Neuron (in vitro differentiated cells): ENCODE data around the gene CYB5RL.
A peak's percentile ranks its signal among the peaks of the same experiment; 100 is the strongest.

Source experiments
- H2AFZ ChIP-seq: one replicate; pipeline ENCODE4 v1.6.1; 2013; ENCODE audit warnings: low read depth, mild to moderate bottlenecking, inconsistent platforms, low read length, moderate library complexity
- H3K27me3 ChIP-seq: one replicate; pipeline ENCODE4 v1.6.1; 2013; ENCODE audit warnings: low read length; ENCODE audit not compliant: insufficient read depth
- H3K36me3 ChIP-seq: one replicate; pipeline ENCODE4 v1.6.1; 2013; ENCODE audit warnings: low read length; ENCODE audit not compliant: insufficient read depth
- H3K4me1 ChIP-seq: one replicate; pipeline ENCODE4 v1.6.1; 2013; ENCODE audit warnings: low read length; ENCODE audit not compliant: insufficient read depth
- H3K4me3 ChIP-seq: 2 replicates; pipeline ENCODE4 v1.5.1; 2013; ENCODE audit warnings: mild to moderate bottlenecking, low read length, moderate library complexity
- H3K9me3 ChIP-seq: one replicate; pipeline ENCODE4 v1.6.1; 2013; ENCODE audit warnings: low read length

Gene CYB5RL

DNA sequence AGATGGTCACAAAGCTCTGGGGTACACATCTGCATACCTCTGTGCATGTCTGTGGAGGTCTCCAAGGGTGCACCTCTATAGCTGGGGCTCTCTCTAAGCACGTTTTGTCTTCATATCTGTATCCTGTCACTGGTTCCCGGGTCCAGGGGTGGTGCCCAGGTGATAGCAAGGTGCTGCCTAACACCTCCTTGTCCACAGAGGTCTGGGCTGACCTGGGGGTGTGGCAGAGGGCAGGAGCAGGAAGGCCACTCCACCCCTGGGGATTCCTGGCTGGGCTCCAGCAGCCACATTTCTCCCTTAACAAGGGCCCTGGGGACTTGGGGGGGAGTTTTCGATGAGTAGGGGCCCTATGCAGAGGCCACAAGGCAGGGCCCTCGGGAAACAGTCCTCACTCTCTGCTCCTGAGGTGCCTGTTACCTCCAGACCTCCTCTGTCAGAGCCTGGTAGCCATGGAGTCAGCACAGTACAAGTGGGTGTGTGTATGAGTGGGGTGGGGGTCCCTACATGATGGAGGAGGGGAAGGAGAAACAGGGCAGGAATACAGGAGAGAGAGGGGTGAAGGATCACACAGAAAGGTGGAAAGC is 40.0 kb downstream of the CYB5RL start:
- no peaks in the 10 kb centered on the region for H3K4me1 ChIP-seq
- no peak overlapping the region for H2AFZ ChIP-seq
- H3K4me3 ChIP-seq: no peak overlapping the region
- H3K27me3 ChIP-seq: no peaks in the 10 kb centered on the region
- no peaks in the 10 kb centered on the region for H3K36me3 ChIP-seq
- no peaks in the 10 kb centered on the region for H3K9me3 ChIP-seq

DNA sequence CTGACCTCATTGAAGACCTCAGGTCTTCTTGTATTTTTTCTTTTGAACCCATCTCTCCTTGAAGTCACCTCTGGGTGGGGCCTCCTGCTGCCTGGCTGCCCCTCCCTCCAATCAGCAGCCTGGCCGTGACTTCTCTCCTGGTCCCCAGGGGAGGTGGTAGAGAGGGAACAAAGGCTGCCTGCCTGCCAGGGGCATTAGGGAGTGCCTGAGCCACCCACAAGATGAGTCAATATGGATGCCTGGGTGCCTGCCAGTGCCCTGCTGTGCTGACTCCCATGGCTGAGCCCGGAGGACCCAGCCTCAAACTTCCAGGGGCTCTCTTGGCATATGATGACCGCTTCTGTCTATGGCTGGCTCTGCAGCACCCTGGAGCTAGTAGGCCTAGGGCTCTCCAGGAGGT is 41.8 kb downstream of the CYB5RL start:
- no peak overlapping the region for H3K4me3 ChIP-seq
- peaks cover 7% of the 10 kb centered on the region for H3K4me1 ChIP-seq
- H3K27me3 ChIP-seq: no peaks in the 10 kb centered on the region
- no peaks in the 10 kb centered on the region for H3K36me3 ChIP-seq
- H3K9me3 ChIP-seq: no peaks in the 10 kb centered on the region
- no peak overlapping the region for H2AFZ ChIP-seq

DNA sequence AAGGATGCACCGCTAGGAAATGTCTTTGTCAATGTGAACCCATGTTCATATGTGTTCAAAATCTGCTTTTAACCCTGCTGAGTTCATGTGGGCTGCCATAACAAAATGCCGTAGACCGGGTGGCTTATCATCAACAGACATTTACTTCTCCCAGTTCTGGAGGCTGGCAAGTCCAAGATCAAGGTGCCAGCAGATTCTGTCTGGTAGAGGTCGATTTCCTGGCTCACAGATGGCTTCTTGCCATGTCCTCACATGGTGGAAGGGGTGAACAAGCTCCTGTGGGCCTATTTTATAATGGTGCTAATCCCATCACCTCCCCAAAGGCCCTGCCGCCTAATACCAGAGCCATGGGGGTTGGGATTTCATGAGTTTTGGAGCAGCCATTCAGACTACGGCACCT is 42.4 kb downstream of the CYB5RL start:
- H3K4me3 ChIP-seq: no peak overlapping the region
- no peaks in the 10 kb centered on the region for H3K36me3 ChIP-seq
- H3K4me1 ChIP-seq: peaks cover 7% of the 10 kb centered on the region
- H3K27me3 ChIP-seq: no peaks in the 10 kb centered on the region
- H3K9me3 ChIP-seq: no peaks in the 10 kb centered on the region
- H2AFZ ChIP-seq: no peak overlapping the region

DNA sequence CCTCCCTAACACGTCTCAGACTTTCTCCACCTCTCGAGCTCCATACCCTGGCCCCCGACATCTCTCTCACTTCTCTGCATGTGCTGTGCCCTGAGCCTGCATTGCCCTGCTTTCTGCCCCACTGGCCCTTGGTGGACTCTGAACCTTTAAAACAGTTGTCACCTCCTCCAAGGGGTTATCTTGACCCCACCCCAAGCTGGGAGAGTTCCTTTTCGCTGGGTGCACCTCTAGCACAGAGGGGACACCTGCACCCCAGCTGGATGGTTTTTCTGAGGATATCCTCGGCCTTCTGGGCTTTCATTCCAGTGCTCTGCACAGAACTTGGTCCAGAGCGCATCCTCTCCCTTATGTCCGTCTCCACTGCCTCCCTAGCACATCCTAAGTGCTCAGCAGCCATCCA is 42.8 kb downstream of the CYB5RL start:
- H2AFZ ChIP-seq: no peak overlapping the region
- no peaks in the 10 kb centered on the region for H3K36me3 ChIP-seq

DNA sequence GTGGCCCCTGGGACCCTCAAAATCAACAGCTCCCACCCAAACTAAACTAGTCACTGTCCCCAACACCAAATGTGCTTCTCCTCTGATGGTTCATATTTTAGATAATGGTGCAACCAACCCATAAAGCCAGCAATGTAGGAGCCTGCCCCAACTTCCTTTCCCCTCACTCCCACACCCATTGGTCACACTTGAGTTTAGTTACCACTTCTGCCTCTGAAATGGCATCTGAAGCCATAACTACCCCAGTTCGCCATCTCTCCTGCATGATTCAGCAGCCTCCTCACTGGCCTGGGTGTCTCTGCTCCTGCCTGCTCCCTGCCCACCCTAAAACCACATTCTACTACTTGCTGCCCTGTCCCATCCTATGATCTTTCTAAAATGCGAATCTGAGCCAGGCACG is 43.6 kb downstream of the CYB5RL start:
- no peak overlapping the region for H3K4me3 ChIP-seq
- H3K36me3 ChIP-seq: no peaks in the 10 kb centered on the region
- peaks cover 8% of the 10 kb centered on the region for H3K4me1 ChIP-seq
- H3K27me3 ChIP-seq: no peaks in the 10 kb centered on the region
- H2AFZ ChIP-seq: no peak overlapping the region
- H3K9me3 ChIP-seq: no peaks in the 10 kb centered on the region

More for the DNA sequence above, 42.8 kb downstream of the CYB5RL start:
- Histone ChIP-seq H3K4me3 (no peak overlapping the region), H3K4me1 (peaks cover 7% of the 10 kb centered on the region), H3K27me3 (no peaks in the 10 kb centered on the region), H3K9me3 (no peaks in the 10 kb centered on the region)

DNA sequence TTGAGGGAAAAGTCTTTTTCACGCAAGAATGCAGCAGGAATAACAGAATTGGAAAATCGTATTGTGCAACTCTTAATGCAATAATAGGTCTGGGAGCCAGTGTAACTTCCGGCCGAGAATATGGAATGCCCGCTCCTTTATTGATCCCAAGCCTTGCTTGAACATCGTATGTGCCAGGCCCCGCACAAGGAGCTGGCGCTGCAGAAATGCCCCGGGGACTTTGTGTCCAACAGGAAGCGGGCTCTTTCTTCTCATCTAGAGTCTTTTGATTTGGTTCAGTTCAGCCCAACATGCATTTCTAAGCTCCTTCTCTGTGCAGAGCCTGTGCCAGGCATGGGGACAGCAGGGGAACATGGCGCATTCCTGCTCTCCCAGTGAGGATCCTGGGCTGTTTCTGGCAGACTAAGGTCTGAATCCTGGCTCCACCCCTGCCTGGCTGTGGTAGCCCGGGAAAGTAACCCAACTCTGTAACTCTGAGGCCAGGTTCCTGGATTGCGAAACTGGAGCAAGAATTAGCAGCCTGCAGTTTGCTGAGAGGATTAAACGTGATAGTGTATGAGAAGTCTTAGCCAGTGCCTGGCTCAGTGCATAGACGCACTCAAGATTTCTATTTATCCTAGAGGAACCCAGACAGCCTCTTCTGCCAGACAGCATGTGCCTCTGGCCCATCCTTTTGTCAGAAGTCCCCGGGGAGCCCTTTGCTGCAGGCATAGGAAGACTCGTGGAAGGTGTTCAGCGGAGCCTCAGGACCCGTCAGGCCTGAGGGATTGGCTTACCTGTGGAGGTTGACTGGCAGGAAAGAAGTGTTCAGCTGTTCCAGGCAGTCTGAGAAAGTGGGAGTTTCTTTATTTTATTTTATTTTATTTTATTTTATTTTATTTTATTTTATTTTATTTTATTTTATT is 46.0 kb downstream of the CYB5RL start:
- Histone ChIP-seq H3K9me3 (no peaks in the 10 kb centered on the region), H3K4me3 (no peak overlapping the region), H3K36me3 (no peaks in the 10 kb centered on the region), H2AFZ (no peak overlapping the region), H3K27me3 (no peaks in the 10 kb centered on the region), H3K4me1 (peaks cover 15% of the 10 kb centered on the region)

DNA sequence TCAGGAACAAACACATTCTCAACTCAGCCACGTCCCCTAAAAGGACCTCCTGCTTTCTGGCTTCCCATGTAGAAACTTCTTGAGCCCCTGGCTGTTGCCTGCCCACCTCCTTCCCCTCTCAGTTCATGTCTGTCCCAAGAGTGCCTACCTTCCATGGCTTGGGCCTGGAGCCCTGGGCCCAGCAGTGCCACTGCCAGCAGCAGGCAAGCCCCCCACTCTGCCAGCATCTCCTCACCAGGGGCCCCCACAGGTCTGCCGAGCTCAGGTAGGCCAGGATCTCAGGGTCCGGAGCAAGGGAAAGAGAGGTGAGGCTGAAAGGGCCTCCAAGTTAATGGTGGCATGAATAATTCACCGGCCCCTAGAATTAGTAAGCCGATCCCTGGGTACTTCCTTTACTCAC is 47.1 kb downstream of the CYB5RL start, which contains the start of gene CDCP2:
Gene CDCP2 (minus strand): TSS at position 305 of the 400 bp plus-strand sequence. CDS start 78 bp downstream, at position 227.
- Histone ChIP-seq H3K4me3 (no peak within 1 kb of the TSS), H2AFZ (no peak within 1 kb of the TSS), H3K27me3 (no peaks in the 10 kb centered on the region), H3K36me3 (no peaks in the 10 kb centered on the region), H3K9me3 (no peaks in the 10 kb centered on the region), H3K4me1 (peaks cover 15% of the 10 kb centered on the region)

DNA sequence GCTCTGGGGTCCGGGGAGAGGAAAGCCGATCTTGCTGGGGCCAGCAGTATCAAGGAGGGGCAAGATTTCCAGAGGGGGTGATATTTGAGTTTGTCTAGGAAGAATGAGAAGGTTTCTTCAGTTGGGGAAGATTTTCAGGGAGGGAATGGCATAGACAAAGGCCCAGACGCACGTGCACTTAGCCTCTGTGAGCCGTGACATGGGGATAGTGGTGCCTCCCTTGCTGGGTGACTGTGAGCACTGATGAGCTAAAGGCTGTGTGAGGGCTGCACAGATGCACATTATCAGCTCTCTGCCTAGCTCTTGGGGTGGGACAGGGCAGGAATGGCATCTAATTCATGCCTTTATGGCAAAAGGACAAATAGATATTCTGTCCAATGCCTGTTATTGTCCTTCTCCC is 48.8 kb downstream of the CYB5RL start:
- H3K9me3 ChIP-seq: no peaks in the 10 kb centered on the region
- peaks cover 15% of the 10 kb centered on the region for H3K4me1 ChIP-seq
- no peaks in the 10 kb centered on the region for H3K27me3 ChIP-seq
- no peak overlapping the region for H3K4me3 ChIP-seq
- H3K36me3 ChIP-seq: no peaks in the 10 kb centered on the region
- H2AFZ ChIP-seq: peak overlapping the region; percentile 6
